GM18909 (cell line): ENCODE measurements around the gene EXOC6.
"Not testable (repeated sequence)": the region's sequence is repeated elsewhere in the genome, so short reads cannot be mapped to it uniquely, and the experiment has no call there.

ENCODE experiments used
- ATAC-seq: cut with Tn5 transposase; IDR thresholded peaks from one replicate; pipeline ENCODE4 v1.9.1; 2021; ENCODE audit warnings: mild to moderate bottlenecking; ENCODE audit not compliant: unreplicated experiment, poor library complexity

Gene EXOC6

DNA sequence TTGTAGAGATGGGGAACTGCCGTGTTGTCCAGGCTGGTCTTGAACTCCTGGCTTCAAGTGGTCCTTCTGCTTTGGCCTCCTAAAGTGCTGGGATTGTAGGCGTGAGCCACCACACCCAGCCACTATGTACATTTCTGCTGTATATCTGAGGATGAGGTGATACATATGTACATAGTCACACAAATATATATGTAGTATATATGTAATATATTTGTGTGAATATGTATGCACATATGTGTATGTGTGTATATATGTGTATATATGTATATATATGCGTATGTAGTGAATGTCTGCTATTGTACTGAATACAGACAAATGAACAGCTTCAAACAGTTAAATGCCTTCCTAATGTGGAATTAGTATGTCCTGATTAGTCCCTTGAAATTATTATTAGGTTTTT is 70.3 kb downstream of the EXOC6 start:
- ATAC-seq = no peak

DNA sequence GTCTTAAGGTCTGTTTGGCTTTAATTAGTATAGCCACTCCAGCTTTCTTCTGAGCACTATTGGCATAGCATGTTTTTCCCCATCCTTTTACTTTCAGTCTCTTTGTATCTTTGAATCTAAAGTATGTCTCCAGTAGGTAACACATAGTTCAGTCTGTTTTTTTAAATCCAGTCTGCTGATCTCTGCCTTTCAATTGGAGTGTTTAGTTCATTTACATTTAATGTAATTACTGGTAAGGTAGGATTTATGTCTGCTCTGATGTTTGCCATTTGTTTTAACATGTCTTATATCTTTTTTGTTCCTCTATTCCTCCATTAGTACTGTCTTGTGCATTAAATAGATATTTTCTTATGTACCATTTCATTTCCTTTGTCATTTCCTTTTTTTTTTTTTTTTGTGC is 72.5 kb downstream of the EXOC6 start:
- no peak for ATAC-seq

DNA sequence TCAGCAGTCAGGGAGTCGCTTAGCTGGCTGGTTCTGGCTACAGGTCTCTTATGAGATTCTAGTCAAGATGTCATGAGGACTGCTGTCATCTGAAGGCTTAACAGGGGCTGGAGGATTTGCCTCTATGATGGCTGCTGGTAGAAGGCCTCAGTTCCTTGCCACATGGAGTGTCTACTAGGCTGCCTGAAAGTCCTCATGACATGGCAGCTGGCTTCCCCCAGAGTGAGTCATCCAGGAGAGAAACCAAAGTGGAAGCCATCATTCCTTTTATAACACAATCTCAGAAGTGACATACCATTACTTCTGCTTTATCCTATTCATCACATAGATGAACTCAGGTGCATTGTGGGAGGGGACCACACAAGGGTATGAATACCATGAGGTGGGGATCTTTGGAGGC is 75.1 kb downstream of the EXOC6 start:
- ATAC-seq = no peak

DNA sequence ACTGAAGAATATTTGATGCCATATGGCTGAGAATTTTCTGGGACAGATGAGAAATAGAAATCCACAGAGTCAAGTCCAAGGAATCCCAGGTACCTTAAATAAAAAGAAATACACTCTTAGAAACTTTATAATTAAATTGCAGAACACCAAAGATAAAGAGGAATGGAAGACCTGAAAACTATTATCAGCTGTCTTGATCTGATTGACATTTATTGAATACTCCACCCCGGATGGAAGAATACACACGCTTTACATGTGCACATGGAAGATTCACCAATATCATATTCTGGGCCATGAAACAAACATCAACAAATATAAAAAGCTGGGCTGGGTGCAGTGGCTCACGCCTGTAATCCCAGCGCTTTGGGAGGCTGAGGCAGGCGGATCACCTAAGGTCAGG is 81.6 kb downstream of the EXOC6 start:
- no peak for ATAC-seq

DNA sequence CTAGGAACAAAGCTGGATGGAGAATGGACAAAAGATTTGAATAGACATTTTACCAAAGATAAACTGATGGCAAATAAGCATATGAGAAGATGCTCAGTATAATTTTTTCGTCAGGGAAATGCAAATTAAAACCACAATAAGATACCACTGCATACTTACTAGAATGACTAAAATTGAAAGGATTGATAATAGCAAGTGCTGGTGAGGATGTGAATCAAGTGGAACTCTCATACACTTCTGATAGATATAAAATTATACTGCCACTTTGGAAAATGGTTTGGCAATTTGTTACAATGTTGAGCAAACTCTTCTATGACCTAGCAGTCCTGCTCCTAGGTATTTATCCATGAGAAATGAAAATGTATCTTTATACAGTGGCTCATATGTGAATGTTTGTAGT is 83.3 kb downstream of the EXOC6 start:
- no peak for ATAC-seq

DNA sequence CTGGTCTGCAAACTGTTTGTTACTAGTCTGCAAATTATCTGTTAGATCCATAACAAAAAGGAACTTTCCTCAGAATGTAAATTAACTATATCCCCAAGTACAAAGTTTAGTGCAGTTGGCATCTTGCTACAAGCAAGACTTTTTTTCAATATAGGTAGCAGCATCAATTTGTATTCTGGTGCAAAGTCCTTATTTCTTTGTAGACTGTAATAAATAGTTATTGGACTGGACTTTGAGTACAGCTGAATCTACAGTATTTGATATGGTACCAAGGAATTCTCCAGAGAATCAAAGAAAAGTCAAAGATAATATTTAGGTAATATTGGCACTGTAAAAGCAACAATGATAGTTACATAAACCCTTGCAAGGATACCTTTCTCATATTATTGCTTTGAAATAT is 89.6 kb downstream of the EXOC6 start:
- no peak for ATAC-seq

DNA sequence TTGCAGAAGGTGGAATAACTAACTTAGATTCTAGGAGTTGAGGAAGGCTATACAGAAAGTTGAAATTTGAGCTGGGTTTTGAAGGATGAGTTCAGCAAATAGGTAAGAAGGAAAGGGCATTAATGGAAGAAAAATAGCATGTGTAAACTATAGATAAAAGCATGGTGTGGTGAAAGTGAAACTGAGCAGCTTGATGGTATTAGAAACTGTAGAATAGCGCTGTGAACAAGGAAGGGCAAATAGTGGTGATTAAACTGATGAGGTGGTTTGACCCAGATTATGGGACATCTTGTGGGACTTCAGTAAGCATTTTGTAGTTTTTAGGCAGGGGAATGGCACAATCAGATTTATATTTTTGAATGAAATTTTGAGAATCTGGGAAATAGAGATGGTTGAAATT is 90.5 kb downstream of the EXOC6 start:
- no peak for ATAC-seq

DNA sequence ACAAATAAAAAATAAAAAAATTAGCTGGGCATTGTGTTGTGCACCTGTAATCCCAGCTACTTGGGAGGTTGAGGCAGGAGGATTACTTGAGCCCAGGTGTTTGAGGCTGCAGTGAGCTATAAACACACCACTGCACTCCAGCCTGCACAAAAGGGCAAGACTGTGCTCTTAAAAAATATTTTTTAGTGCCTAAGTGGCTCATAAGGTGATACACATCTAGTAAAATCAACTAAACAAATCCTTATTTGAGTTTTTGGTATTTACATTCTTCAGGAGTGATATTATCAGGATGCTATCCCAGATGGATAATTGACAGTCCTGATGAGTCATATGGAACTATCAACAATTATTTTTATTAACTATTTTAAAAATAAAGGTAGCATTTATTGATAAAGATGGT is 93.9 kb downstream of the EXOC6 start:
- no peak for ATAC-seq

DNA sequence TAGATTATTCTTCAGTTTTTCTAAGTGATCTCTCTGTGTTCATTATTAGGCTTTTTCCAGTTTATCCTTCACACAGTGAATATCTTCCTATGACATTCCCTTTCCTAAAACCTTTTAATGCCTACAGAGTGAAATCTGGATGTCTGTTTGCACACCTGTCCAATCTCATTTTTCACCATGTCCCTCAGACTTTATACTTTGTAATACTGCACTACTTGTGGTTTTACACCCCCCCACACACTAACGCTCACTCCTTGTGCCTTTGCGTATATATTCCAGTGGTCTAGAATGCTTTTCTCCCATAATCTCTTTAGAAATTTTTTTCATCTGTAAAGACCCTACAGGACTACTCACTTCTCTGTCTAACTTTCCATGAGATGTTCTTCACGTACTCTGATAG is 98.2 kb downstream of the EXOC6 start:
- ATAC-seq = no peak

DNA sequence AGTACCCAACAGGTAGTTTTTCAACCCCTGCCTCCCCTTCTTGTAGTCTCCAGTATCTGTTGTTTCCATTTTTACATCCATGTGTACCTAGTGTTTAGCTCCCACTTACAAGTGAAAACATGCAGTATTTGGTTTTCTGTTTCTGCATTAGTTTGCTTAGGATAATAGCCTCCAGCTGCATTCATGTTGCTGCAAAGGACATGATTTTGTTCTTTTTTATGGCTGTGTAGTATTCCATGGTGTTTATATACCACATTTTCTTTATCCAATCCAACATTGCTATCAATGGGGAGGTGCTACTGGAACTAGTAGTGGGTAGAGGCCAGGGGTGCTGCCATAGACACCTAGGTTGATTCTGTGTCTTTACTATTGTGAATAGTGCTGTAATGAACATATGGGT is 104.3 kb downstream of the EXOC6 start:
- not testable (repeated sequence) for ATAC-seq

DNA sequence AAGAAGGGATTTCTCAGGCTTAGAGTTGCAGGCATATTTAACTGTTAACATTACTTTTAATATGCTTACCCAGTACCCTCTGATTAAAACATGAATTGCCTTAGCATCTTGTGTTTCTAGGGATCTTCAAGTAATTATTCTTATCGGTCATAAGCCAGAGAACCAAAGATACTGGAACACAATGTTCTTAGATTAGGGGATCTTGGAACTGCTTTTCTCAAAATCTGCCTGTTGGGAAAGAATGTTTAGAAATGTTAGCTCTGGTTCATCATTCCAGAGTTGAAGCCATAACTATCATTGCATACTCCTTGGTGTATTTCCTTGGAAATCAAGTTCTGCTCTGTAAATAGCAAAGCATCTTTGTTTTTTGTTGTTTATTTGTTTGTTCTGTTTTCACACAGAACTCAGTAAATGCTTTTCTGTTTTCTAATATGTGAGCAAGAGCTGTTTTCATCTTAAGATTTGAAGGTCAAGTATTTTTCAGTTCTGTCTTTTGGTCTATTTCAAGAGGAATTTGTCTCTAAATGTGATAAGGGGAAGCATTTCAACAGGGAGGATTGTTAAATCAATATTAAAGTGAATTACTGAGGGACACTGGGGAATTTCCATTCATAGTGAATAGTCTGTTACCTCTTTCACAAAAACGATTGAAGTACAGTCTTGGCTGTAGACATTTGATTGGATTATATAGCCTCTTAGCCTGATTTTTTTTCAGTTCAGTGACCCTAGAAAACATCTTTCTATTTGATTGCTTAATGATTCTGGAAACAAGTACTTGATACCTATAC is 109.1 kb downstream of the EXOC6 start:
- no peak for ATAC-seq

DNA sequence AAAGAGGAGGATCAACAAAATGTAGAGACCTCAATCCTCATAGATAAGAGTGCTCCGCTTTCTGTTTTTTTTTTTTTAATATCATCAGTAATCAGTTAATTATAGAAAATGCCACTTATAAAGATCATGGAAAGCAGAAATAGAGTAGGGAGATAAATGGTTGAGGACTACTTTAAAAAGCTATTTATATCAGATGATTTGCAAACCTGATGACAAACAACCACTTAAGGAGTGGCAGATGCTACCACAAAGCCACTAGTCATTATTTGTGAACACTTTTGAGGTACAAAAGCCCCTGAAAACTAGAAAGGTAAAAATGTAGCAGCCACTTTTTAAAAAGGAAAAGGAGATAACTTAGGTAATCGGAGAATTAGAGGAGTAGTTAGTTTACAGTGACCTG is 113.3 kb downstream of the EXOC6 start:
- no peak for ATAC-seq

DNA sequence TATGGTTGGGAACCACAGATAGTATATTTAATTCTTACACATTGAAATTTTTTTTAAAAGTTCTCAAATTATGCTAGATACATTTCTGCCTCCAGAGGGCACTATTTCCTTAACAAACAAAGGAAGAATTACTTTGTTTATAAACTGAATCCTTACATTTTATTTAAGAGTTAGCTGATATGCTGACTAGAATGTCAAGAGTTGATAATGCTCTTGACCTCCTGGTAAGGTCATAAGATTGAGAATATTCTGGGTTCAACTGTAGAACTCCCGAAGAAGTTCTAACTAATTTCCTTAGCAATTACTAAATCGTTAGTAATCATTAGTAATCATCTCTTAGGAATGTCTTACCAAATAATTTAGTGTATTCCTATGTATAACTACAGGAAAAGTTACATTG is 117.0 kb downstream of the EXOC6 start:
- ATAC-seq = no peak

DNA sequence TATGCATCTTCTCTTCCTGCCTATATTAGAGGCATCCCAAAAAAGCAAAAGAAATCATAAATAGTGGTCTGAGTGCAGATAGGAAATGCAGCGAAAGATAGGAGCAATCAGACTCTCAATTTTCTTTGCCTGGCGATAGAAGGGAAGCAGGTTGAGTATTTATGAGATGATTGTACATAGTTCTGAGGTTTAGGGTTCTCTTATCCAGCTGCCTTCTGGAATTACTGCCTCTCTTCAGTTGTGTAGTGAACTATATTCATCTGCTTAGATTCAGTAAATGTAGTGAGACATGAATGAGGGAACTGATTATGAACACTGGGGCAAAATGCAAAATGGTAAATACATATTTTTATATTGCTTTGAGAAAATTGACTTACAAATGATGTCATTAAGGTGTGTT is 119.3 kb downstream of the EXOC6 start:
- no peak for ATAC-seq

DNA sequence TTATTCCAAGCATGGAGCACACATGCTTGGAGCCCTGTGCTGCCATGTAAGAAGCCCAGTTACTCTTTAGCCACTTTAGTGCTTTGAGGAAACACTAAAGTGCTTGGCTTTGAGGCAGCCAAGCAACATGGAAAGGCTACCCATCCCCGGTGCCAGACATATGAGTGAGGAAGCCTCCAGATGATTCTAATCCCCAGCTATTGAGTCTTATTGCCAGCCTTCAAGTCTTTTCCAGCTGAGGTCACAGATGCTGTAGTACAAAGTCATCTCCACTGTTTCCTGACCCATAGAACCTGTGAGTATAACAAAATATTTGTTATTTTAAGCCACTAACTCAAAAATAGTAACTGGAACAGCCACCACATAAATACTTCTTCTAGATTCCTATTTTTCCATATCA is 120.8 kb downstream of the EXOC6 start:
- ATAC-seq = no peak

DNA sequence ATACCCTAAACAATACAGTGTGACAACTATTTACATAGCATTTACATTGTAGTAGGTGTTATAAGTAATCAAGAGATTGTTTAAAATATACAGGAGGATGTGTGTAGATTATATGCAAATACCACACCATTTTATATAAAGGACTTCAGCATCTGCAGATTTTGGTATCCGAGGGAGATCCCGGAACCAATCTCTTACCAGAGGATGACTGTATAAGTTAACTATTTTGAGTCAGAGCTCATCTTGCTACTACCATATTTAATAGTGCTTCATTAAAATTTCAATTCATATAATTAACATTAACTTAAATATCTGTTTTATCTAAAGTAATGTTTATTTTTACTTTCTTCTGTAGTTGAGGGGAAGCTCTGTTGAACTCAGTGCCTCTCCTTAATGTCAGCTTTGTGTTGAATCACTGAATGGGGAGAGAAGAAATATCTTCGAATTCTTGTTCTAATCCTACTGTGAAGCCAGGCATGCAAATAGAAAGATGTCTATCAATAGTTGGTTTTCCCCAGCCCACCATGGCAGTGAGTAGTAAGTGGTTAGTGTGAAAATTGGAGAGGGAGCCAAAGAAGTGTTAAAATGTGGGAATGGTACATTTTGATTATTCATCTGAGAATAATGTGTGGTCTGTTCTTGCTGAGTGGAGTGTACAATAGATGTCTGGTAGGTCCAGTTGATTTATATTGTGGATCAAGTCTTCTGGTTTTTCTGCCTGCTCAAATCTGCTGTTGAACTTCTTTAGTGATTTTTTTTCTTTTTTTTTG is 122.2 kb downstream of the EXOC6 start:
- ATAC-seq = no peak

DNA sequence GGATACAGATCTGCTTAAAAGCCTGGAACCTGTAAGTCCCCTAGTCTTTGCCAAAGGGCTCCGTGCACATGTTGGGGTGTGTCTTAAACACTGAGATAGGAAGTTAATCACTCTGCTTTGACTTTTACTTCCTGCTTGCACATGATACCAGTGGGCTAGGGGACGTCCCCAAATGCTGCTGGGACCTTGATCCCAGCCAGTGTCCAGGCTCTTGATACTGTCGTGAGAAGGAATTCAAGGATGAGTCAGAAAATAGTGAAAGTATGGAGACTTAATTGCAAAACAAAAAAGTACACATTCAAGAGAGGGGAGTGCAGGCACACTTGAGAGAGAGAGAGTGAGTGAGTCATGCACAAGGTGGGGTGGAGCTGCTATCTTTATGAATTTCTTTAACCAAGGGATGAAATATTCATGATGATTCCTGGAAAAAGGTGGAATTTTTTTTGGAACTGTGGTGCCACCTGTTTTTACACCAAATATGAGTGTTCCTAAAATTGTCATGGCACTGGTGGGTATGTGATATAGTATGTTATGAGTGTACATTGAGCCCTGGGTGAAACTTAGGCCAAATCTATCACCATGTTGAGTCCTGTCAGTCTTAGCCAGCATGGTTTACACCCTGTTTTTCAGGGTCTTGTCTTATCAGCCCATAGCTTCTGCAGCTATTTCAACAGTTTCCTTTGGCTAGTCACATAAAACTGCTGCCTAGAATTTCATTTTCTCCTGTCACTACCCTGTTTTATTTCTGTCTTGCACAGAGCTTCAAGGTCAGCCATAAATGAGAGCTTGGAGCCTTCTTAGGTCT is 123.9 kb downstream of the EXOC6 start:
- no peak for ATAC-seq

DNA sequence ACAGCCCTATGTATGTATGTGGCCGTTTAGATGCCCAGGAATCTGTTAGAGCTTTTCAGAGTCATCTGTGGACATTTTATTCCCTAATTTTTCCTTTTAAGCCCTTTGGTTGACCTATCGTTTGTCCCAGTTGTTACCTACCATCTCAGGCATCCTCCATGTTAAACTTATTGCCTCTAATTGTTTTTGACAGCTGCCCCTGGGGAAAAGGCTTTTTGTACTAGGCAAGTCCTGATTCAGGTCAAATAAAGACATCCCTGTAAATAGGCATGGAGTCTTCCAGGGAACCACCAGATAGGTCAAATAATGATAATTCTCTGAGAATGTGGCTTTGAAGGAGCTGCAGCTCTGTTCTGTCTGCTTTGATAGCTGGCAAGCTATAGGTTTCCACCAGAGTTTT is 124.6 kb downstream of the EXOC6 start:
- no peak for ATAC-seq

DNA sequence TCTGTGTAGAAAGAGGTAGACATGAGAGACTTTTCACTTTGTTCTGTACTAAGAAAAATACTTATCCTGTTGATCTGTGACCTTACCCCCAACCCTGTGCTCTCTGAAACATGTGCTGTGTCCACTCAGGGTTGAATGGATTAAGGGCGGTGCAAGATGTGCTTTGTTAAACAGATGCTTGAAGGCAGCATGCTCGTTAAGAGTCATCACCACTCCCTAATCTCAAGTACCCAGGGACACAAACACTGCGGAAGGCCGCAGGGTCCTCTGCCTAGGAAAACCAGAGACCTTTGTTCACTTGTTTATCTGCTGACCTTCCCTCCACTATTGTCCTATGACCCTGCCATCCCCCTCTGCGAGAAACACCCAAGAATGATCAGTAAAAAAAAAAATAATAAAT is 128.0 kb downstream of the EXOC6 start:
- ATAC-seq = not testable (repeated sequence)

DNA sequence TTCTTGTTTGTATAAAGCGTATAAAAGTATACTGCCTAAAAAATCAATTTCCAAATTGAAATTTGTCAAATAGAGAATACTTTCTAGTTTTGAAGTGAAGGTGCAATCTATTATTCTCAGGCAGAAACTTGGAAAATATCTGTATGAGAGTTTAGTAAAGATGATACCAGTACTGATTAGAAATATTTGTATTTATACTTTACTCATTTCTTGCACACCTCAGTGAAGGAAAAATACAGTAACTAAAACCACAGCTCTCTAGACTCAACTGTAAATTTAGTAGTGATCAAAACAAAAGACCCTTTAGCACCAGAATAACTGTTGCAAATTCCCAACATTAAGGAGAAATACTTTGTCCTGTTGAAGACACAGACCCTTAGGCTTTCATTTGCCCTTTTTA is 140.9 kb downstream of the EXOC6 start:
- no peak for ATAC-seq

DNA sequence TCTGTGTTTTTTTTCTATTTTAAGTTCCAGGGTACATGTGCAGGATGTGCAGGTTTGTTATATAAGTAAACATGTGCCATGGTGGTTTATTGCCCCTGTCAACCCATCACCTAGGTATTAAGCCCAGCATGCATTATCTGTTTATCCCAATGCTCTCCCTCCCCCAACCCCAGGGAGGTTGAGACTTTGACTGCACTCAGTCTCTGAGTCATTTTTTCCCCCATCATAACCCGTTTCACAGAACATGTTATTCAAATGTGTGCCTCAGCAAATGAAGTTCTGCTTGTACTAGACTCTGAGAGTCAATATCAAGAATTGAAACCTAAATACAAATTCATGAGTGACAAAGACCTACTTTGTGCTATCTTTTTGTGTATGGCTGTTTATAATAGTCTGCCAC is 142.3 kb downstream of the EXOC6 start:
- ATAC-seq = no peak
